HUDEP-2 (cell line): Measurements from ENCODE around the gene ZRANB3.
A peak's percentile ranks its signal among the peaks of the same experiment; 100 is the strongest.

Source experiments
- DNase-seq, 76 experiments: peaks; one replicate each; lab custom pipeline; 2025; ENCODE audit not compliant: unreplicated experiment in 76 of 76; lab: John Stamatoyannopoulos, UW

The ZRANB3 gene

GRCh38 chr2:135257383-135258090, 273.5 kb downstream of the ZRANB3 start:
- DNase-seq = no peak

GRCh38 chr2:135256531-135257260, 274.3 kb downstream of the ZRANB3 start:
- DNase-seq = no peak

- no peak for DNase-seq
Measured at GRCh38 chr2:135255208-135255607, 275.8 kb downstream of the ZRANB3 start.

- DNase-seq = no peak
Measured at GRCh38 chr2:135252805-135253458, 278.1 kb downstream of the ZRANB3 start.

- no peak for DNase-seq
Measured at GRCh38 chr2:135248611-135249010, 282.4 kb downstream of the ZRANB3 start.

- DNase-seq = no peak
Measured at GRCh38 chr2:135246711-135247270, 284.2 kb downstream of the ZRANB3 start.

- no peak for DNase-seq
Measured at GRCh38 chr2:135245071-135245470, 285.9 kb downstream of the ZRANB3 start.

- no peak for DNase-seq
Measured at GRCh38 chr2:135238651-135239050, 292.4 kb downstream of the ZRANB3 start.

- DNase-seq = no peak
Measured at GRCh38 chr2:135230150-135230549, 300.9 kb downstream of the ZRANB3 start.

- DNase-seq = no peak
Measured at GRCh38 chr2:135227386-135227785, 303.6 kb downstream of the ZRANB3 start.

GRCh38 chr2:135226961-135227360, 304.1 kb downstream of the ZRANB3 start:
- no peak for DNase-seq

- DNase-seq = no peak
Measured at GRCh38 chr2:135225781-135226180, 305.2 kb downstream of the ZRANB3 start.

- DNase-seq = no peak
Measured at GRCh38 chr2:135219226-135219625, 311.8 kb downstream of the ZRANB3 start.

GRCh38 chr2:135218426-135218825, 312.6 kb downstream of the ZRANB3 start:
- no peak for DNase-seq

- peak in 1 of 76 experiments; percentile 1 for DNase-seq
Measured at GRCh38 chr2:135212757-135213156, 318.3 kb downstream of the ZRANB3 start.

GRCh38 chr2:135208016-135208415, 323.0 kb downstream of the ZRANB3 start:
- no peak for DNase-seq

- no peak for DNase-seq
Measured at GRCh38 chr2:135203944-135204343, 327.1 kb downstream of the ZRANB3 start.

GRCh38 chr2:135202751-135203150, 328.3 kb downstream of the ZRANB3 start:
- DNase-seq = no peak

GRCh38 chr2:135198481-135198880, 332.5 kb downstream of the ZRANB3 start:
- DNase-seq = no peak

GRCh38 chr2:135190799-135191198, 340.2 kb downstream of the ZRANB3 start:
- DNase-seq = no peak

GRCh38 chr2:135189148-135189547, 341.9 kb downstream of the ZRANB3 start:
- no peak for DNase-seq
